ACC112 (cell line): Measurements from ENCODE around the gene CDH4.
"Not testable (repeated sequence)": the region's sequence is repeated elsewhere in the genome, so short reads cannot be mapped to it uniquely, and the experiment has no call there.

Experiments used
- H2AFZ ChIP-seq: fragments of 200-600 bp; sonication (generic); one replicate; pipeline ENCODE4 v1.6.0; 2017; ENCODE audit warnings: antibody characterized with exemption, low read length; ENCODE audit not compliant: unreplicated experiment
- H3K27ac ChIP-seq: fragments of 200-600 bp; sonication (generic); 2 replicates; pipeline ENCODE4 v1.5.1; 2014; ENCODE audit warnings: low read depth, mild to moderate bottlenecking, antibody characterized with exemption, low read length, moderate library complexity
- H3K27me3 ChIP-seq: fragments of 200-600 bp; sonication (generic); 2 replicates; pipeline ENCODE4 v1.6.1; 2014; ENCODE audit warnings: mild to moderate bottlenecking, antibody characterized with exemption, low read length, moderate library complexity, mixed read lengths; ENCODE audit not compliant: insufficient read depth
- H3K36me3 ChIP-seq: fragments of 200-600 bp; sonication (generic); 2 replicates; pipeline ENCODE4 v1.6.1; 2016; ENCODE audit warnings: mild to moderate bottlenecking, antibody characterized with exemption, low read length, moderate library complexity, mixed read lengths; ENCODE audit not compliant: insufficient read depth
- H3K4me1 ChIP-seq: fragments of 200-600 bp; sonication (generic); one replicate; pipeline ENCODE4 v1.6.1; 2016; ENCODE audit warnings: low read length, mixed read lengths; ENCODE audit not compliant: insufficient read depth, unreplicated experiment, control insufficient read depth
- H3K4me3 ChIP-seq: fragments of 200-600 bp; sonication (generic); 2 replicates; pipeline ENCODE4 v1.5.1; 2014; ENCODE audit warnings: mild to moderate bottlenecking, low read depth, low read length
- H3K79me2 ChIP-seq: fragments of 200-600 bp; sonication (generic); one replicate; pipeline ENCODE4 v1.6.0; 2016; ENCODE audit warnings: low read length; ENCODE audit not compliant: control insufficient read depth, unreplicated experiment, insufficient read depth

Gene CDH4

GRCh38 chr20:61976644-61977418, 724.8 kb downstream of the CDH4 start:
- Histone ChIP-seq H3K27ac (no peak overlapping the region), H3K27me3 (no peaks in the 10 kb centered on the region), H2AFZ (no peak overlapping the region), H3K79me2 (no peaks in the 10 kb centered on the region), H3K4me3 (no peak overlapping the region), H3K4me1 (no peaks in the 10 kb centered on the region), H3K36me3 (peaks cover 13% of the 10 kb centered on the region; the same call in 1 of the 2 replicates)

- no peaks in the 10 kb centered on the region for H3K4me1 ChIP-seq
- H2AFZ ChIP-seq, result no peak overlapping the region
- H3K36me3 ChIP-seq, result peaks cover 11% of the 10 kb centered on the region; the same call in 1 of the 2 replicates
- no peak overlapping the region for H3K27ac ChIP-seq
- H3K27me3 ChIP-seq, result no peaks in the 10 kb centered on the region
- no peaks in the 10 kb centered on the region for H3K79me2 ChIP-seq
- no peak overlapping the region for H3K4me3 ChIP-seq
Measured at GRCh38 chr20:61977419-61977786, 725.3 kb downstream of the CDH4 start.

GRCh38 chr20:61978491-61978890, 726.4 kb downstream of the CDH4 start:
- Histone ChIP-seq H3K79me2 (no peaks in the 10 kb centered on the region), H3K4me1 (no peaks in the 10 kb centered on the region), H3K36me3 (no peaks in the 10 kb centered on the region; the same call in 1 of the 2 replicates), H3K27ac (no peak overlapping the region), H3K27me3 (no peaks in the 10 kb centered on the region), H2AFZ (no peak overlapping the region), H3K4me3 (no peak overlapping the region)

- no peaks in the 10 kb centered on the region for H3K27me3 ChIP-seq
- no peak overlapping the region for H2AFZ ChIP-seq
- no peak overlapping the region for H3K27ac ChIP-seq
- H3K79me2 ChIP-seq, result no peaks in the 10 kb centered on the region
- H3K36me3 ChIP-seq, result no peaks in the 10 kb centered on the region; the same call in 1 of the 2 replicates
- H3K4me3 ChIP-seq, result no peak overlapping the region
- H3K4me1 ChIP-seq, result no peaks in the 10 kb centered on the region
Measured at GRCh38 chr20:61979090-61979489, 727.0 kb downstream of the CDH4 start.

- no peaks in the 10 kb centered on the region for H3K36me3 ChIP-seq
- H3K27me3 ChIP-seq, result no peaks in the 10 kb centered on the region
- H2AFZ ChIP-seq, result no peak overlapping the region
- no peak overlapping the region for H3K27ac ChIP-seq
- H3K4me3 ChIP-seq, result no peak overlapping the region
- no peaks in the 10 kb centered on the region for H3K79me2 ChIP-seq
- no peaks in the 10 kb centered on the region for H3K4me1 ChIP-seq
Measured at GRCh38 chr20:61979701-61980635, 727.9 kb downstream of the CDH4 start.

- H3K36me3 ChIP-seq, result no peaks in the 10 kb centered on the region; the same call in 1 of the 2 replicates
- no peak overlapping the region for H2AFZ ChIP-seq
- H3K27me3 ChIP-seq, result no peaks in the 10 kb centered on the region
- no peak overlapping the region for H3K4me3 ChIP-seq
- no peaks in the 10 kb centered on the region for H3K4me1 ChIP-seq
- H3K27ac ChIP-seq, result no peak overlapping the region
- H3K79me2 ChIP-seq, result no peaks in the 10 kb centered on the region
Measured at GRCh38 chr20:61980647-61981583, 728.9 kb downstream of the CDH4 start.

GRCh38 chr20:61981691-61982090, 729.6 kb downstream of the CDH4 start:
- H3K4me3 ChIP-seq, H2AFZ ChIP-seq, H3K36me3 ChIP-seq, H3K27ac ChIP-seq, H3K27me3 ChIP-seq, H3K4me1 ChIP-seq, H3K79me2 ChIP-seq: not testable (repeated sequence)

GRCh38 chr20:61982191-61982950, 730.3 kb downstream of the CDH4 start:
- Histone ChIP-seq H3K79me2 (no peaks in the 10 kb centered on the region), H3K36me3 (no peaks in the 10 kb centered on the region; the same call in 1 of the 2 replicates), H3K27me3 (no peaks in the 10 kb centered on the region), H3K27ac (no peak overlapping the region), H3K4me1 (no peaks in the 10 kb centered on the region), H3K4me3 (no peak overlapping the region), H2AFZ (no peak overlapping the region)

GRCh38 chr20:61982951-61983315, 730.9 kb downstream of the CDH4 start:
- Histone ChIP-seq H3K27me3 (no peaks in the 10 kb centered on the region), H3K36me3 (no peaks in the 10 kb centered on the region; the same call in 1 of the 2 replicates), H3K79me2 (no peaks in the 10 kb centered on the region), H3K4me3 (no peak overlapping the region), H3K4me1 (no peaks in the 10 kb centered on the region), H3K27ac (no peak overlapping the region), H2AFZ (no peak overlapping the region)
